IMR-90 (cell line): ENCODE results near the gene GH1. TPM values are rescaled to one million over a fixed set of nuclear protein-coding genes. Genes with fewer than 3 reads are reported as not detected.
"Not testable (repeated sequence)": the region's sequence is repeated elsewhere in the genome, so short reads cannot be mapped to it uniquely, and the experiment has no call there.

ENCODE experiments used
- ATAC-seq: fragments of 200-7000 bp; cut with Tn5 transposase; 2 replicates; pipeline ENCODE4 v1.9.1; 2020; ENCODE audit warnings: low read depth, mild to moderate bottlenecking, moderate library complexity
- BruUV-seq: library from RNA; stranded (reverse); fragments of 400-500 nt; replicated peaks from 2 replicates; lab custom pipeline; 2021; lab: Mats Ljungman, UMichigan
- CTCF ChIA-PET: fragments of 300-600 bp; formaldehyde crosslinking; extraction: SDS; loops from one replicate; lab custom pipeline; 2021; ENCODE audit warnings: antibody characterized with exemption; lab: Yijun Ruan, JAX
- POLR2A ChIA-PET: fragments of 300-600 bp; sonication (Branson Sonifier 250); formaldehyde crosslinking; loops from one replicate; lab custom pipeline; 2022; ENCODE audit warnings: antibody characterized with exemption; ENCODE audit not compliant: unreplicated experiment; lab: Charles Lee
- DNase-seq: peaks from one replicate; pipeline ENCODE4 v3.0.0; 2013
- H2AFZ ChIP-seq: replicated peaks from 2 replicates; pipeline ENCODE3; 2013; ENCODE audit warnings: low read length, mild to moderate bottlenecking; ENCODE audit not compliant: poor library complexity
- H2AK5ac ChIP-seq: 2 replicates; pipeline ENCODE4 v1.6.1; 2013; ENCODE audit warnings: low read depth, low read length, inconsistent platforms
- H2AK9ac ChIP-seq: replicated peaks from 2 replicates; pipeline ENCODE3; 2013; ENCODE audit warnings: mild to moderate bottlenecking, low read depth, low read length, moderate library complexity; ENCODE audit not compliant: poor library complexity
- H2BK120ac ChIP-seq: 2 replicates; pipeline ENCODE4 v1.6.1; 2013; ENCODE audit warnings: low read depth, low read length, inconsistent platforms
- H2BK15ac ChIP-seq: 3 replicates; pipeline ENCODE4 v1.6.1; 2013; ENCODE audit warnings: low read depth, low read length, inconsistent platforms
- H2BK20ac ChIP-seq: 2 replicates; pipeline ENCODE4 v1.6.1; 2013; ENCODE audit warnings: low read depth, mild to moderate bottlenecking, inconsistent platforms, low read length, moderate library complexity
- H2BK5ac ChIP-seq: 2 replicates; pipeline ENCODE4 v1.6.1; 2013; ENCODE audit warnings: mild to moderate bottlenecking, low read depth, low read length, inconsistent platforms; ENCODE audit not compliant: poor library complexity, severe bottlenecking
- H3K14ac ChIP-seq: replicated peaks from 2 replicates; pipeline ENCODE4 v1.6.1; 2013; ENCODE audit warnings: low read depth, low read length, inconsistent platforms
- H3K18ac ChIP-seq: 2 replicates; pipeline ENCODE4 v1.6.1; 2013; ENCODE audit warnings: low read depth, low read length, control low read depth
- H3K23ac ChIP-seq: 2 replicates; pipeline ENCODE4 v1.6.1; 2013; ENCODE audit warnings: low read depth, low read length, inconsistent platforms
- H3K27ac ChIP-seq: 2 replicates; pipeline ENCODE4 v1.5.1; 2013; ENCODE audit warnings: mild to moderate bottlenecking, control low read depth, low read length; ENCODE audit not compliant: insufficient read depth
- H3K27me3 ChIP-seq: 2 replicates; pipeline ENCODE4 v1.6.1; 2013; ENCODE audit warnings: low read length; ENCODE audit not compliant: control insufficient read depth, insufficient read depth
- H3K36me3 ChIP-seq: 2 replicates; pipeline ENCODE4 v1.6.1; 2013; ENCODE audit warnings: low read length, mixed read lengths; ENCODE audit not compliant: control insufficient read depth, insufficient read depth
- H3K4ac ChIP-seq: 2 replicates; pipeline ENCODE4 v1.6.1; 2013; ENCODE audit warnings: low read depth, low read length, inconsistent platforms
- H3K4me1 ChIP-seq: 2 replicates; pipeline ENCODE4 v1.6.1; 2013; ENCODE audit warnings: low read length, mixed read lengths; ENCODE audit not compliant: control insufficient read depth, insufficient read depth
- H3K4me2 ChIP-seq: 2 replicates; pipeline ENCODE4 v1.6.1; 2013; ENCODE audit warnings: low read depth, mild to moderate bottlenecking, control low read depth, low read length, moderate library complexity
- H3K4me3 ChIP-seq: 2 replicates; pipeline ENCODE4 v1.5.1; 2013; ENCODE audit warnings: low read depth, mild to moderate bottlenecking, control low read depth, low read length, moderate library complexity; ENCODE audit not compliant: insufficient read depth
- H3K56ac ChIP-seq: 2 replicates; pipeline ENCODE4 v1.6.1; 2013; ENCODE audit warnings: low read length, inconsistent platforms; ENCODE audit not compliant: insufficient read depth; ENCODE audit errors: extremely low read depth
- H3K79me1 ChIP-seq, 2 experiments: 2 replicates each; pipeline ENCODE4 v1.6.1; 2013; ENCODE audit warnings: low read length in 2 of 2, inconsistent platforms in 1 of 2, low read depth in 1 of 2
- H3K9ac ChIP-seq: 2 replicates; pipeline ENCODE4 v1.6.1; 2013; ENCODE audit warnings: low read depth, low read length, control low read depth
- H3K9me1 ChIP-seq: 2 replicates; pipeline ENCODE4 v1.6.1; 2013; ENCODE audit warnings: low read length, inconsistent platforms; ENCODE audit not compliant: insufficient read depth
- H3K9me3 ChIP-seq: 2 replicates; pipeline ENCODE4 v1.6.1; 2013; ENCODE audit warnings: low read length; ENCODE audit not compliant: control insufficient read depth, insufficient read depth
- H4K20me1 ChIP-seq: 2 replicates; pipeline ENCODE4 v1.6.1; 2013; ENCODE audit warnings: low read length, inconsistent platforms; ENCODE audit not compliant: insufficient read depth
- H4K5ac ChIP-seq: 2 replicates; pipeline ENCODE4 v1.6.1; 2013; ENCODE audit warnings: mild to moderate bottlenecking, low read depth, low read length, control low read depth
- H4K8ac ChIP-seq, 2 experiments: 2 replicates each; pipeline ENCODE4 v1.6.1; 2013; ENCODE audit warnings: low read depth in 2 of 2, low read length in 2 of 2, control low read depth in 1 of 2, inconsistent platforms in 1 of 2
- H4K91ac ChIP-seq: 2 replicates; pipeline ENCODE4 v1.6.1; 2013; ENCODE audit warnings: low read depth, low read length, inconsistent platforms; ENCODE audit not compliant: insufficient read depth
- WGBS, 2 experiments: methylation state at CpG; one replicate each; pipeline versions ENCODE4 v1.1.5 to v1.1.7; 2013; ENCODE audit warnings: missing lambda C conversion rate in 2 of 2; ENCODE audit not compliant: insufficient read length in 1 of 2; ENCODE audit errors: extremely low coverage in 2 of 2; 5-methylcytosine and 5-hydroxymethylcytosine counted together
- dilution Hi-C: fragments of 300-500 bp; cut with HindIII; formaldehyde crosslinking; loops from one replicate; pipeline ENCODE4 v1.14.3; 2018; ENCODE audit warnings: low sequenced_read_pairs; ENCODE audit not compliant: unreplicated experiment
- in situ Hi-C: fragments of 300-500 bp; cut with MboI; formaldehyde crosslinking; loops from 3 replicates; pipeline ENCODE4 v1.14.3; 2019; ENCODE audit warnings: low sequenced_read_pairs, inconsistent platforms, mixed read lengths
- intact Hi-C: fragments of 100-400 bp; cut with micrococcal nuclease; formaldehyde crosslinking; loops from 2 replicates; pipeline ENCODE4 v1.10.0; 2022
- polyA plus RNA-seq, 3 experiments: library from polyadenylated mRNA; depleted of rRNA; stranded (reverse); fragments of >200 nt; gene quantifications; 2 replicates each; pipeline ENCODE4 v1.2.3, GENCODE V29; 2012; ENCODE audit warnings: low replicate concordance in 1 of 3
- total RNA-seq: library from RNA; depleted of rRNA; stranded (reverse); fragments of >200 nt; gene quantifications from 2 replicates; pipeline ENCODE4 v1.2.3, GENCODE V29; 2012

The GH1 gene
- total and polyA plus RNA-seq, 2 of the 4 experiments (the other 2 are of a cell fraction): not detected

DNA sequence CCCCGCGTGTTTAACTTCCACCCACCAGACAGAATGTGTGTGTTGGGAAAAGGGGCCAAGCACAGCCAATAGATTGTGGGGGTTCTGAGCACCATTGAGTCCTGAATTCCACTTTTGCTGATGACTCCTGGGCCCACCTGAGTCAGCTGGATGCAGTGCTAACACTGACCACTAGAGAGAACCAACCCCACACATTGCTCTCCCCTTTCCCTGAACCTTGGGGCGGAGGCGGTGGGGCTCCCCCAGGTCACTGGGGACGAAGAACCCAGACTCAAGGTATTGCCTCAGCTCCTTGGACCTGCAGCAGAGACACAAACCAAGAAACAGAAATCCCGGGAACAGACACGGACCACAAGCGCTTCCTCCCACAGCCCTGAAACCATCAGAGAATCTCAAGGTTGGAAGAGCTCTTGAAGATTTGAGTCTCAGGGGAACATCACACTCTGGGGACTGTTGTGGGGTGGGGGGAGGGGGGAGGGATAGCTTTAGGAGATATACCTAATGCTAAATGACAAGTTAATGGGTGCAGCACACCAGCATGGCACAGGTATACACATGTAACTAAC, 44.5 kb downstream of the GH1 start:
- H2BK15ac ChIP-seq, H3K9me1 ChIP-seq, H3K9me3 ChIP-seq, H2BK5ac ChIP-seq, H2BK120ac ChIP-seq, DNase-seq, H3K9ac ChIP-seq, BruUV-seq, ATAC-seq, H3K23ac ChIP-seq, H3K18ac ChIP-seq, H3K14ac ChIP-seq, H3K79me1 ChIP-seq, H4K20me1 ChIP-seq, H3K4ac ChIP-seq, H2AK5ac ChIP-seq, H3K56ac ChIP-seq, H2AFZ ChIP-seq, H3K4me2 ChIP-seq, H4K91ac ChIP-seq, H4K5ac ChIP-seq, H3K36me3 ChIP-seq, H2AK9ac ChIP-seq, CTCF ChIA-PET, H3K4me3 ChIP-seq, dilution Hi-C loops, H3K4me1 ChIP-seq, H3K27ac ChIP-seq, POLR2A ChIA-PET, H2BK20ac ChIP-seq, H4K8ac ChIP-seq, in situ Hi-C loops, intact Hi-C loops: not testable (repeated sequence)
- peaks cover 14% of the 10 kb centered on the region for H3K27me3 ChIP-seq
- WGBS, 2 experiments: 0% methylated on average over 1 of the region's 8 CpGs; no CpG with 5 or more reads in 1 of the 2 experiments

DNA sequence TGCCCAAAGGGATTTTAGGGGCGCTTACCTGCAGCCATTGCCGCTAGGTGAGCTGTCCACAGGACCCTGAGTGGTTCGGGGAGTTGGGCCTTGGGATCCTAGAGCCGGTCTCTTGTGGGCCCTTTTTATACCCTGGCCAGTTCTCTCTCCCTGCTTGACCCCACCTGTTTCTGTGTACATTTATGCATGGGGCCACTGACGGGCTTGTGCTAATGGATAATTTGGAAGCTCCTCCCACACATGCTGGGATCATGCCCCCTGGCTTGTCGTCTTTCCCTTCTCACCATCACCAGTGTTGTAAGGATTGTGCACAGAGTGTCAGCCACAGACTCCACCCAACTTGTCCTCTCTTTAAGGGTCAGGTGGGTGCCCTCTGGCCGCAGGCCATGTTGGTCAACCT, 45.1 kb downstream of the GH1 start, which contains the start of gene CSH2:
Gene CSH2 (minus strand): TSS at position 101 of the 400 bp plus-strand sequence. CDS start 63 bp downstream, at position 38.
- H3K36me3 ChIP-seq, H3K4me2 ChIP-seq, H2AFZ ChIP-seq, H3K9me1 ChIP-seq, POLR2A ChIA-PET, H2BK120ac ChIP-seq, DNase-seq, intact Hi-C loops, H4K5ac ChIP-seq, H3K23ac ChIP-seq, H3K56ac ChIP-seq, H2BK15ac ChIP-seq, H3K79me1 ChIP-seq, H3K14ac ChIP-seq, CTCF ChIA-PET, H3K27ac ChIP-seq, H2AK9ac ChIP-seq, H2BK5ac ChIP-seq, H2BK20ac ChIP-seq, H3K9me3 ChIP-seq, ATAC-seq, H3K4me1 ChIP-seq, BruUV-seq, H4K8ac ChIP-seq, H4K20me1 ChIP-seq, H3K4me3 ChIP-seq, H3K18ac ChIP-seq, H3K9ac ChIP-seq, H2AK5ac ChIP-seq, H3K4ac ChIP-seq, dilution Hi-C loops, in situ Hi-C loops, H4K91ac ChIP-seq: not testable (repeated sequence)
- H3K27me3 ChIP-seq: peaks cover 14% of the 10 kb centered on the region
- WGBS, 2 experiments: no CpG with 5 or more reads among the region's 7 CpGs
